Activated T-cell treated with anti-CD3 and anti-CD28 coated beads, Interleukin-2, amount 50 U/mL, for 1 hour (primary cell): Measurements from ENCODE around the gene ATM.

Source experiments
- DNase-seq: peaks from one replicate; pipeline ENCODE4 v3.0.0-alpha.2; 2020

The ATM gene

GRCh38 chr11:108222574-108223347 is at the start of gene ATM, which contains the start of gene NPAT:
TSS of gene ATM (plus strand) at chr11:108223067. CDS start at chr11:108227625, 4,558 bp downstream.
TSS of gene NPAT (minus strand) at chr11:108222638. CDS start at chr11:108222536, 102 bp downstream.
- DNase-seq = peak; percentile 98

- DNase-seq = no peak
Measured at GRCh38 chr11:108177570-108177969, 45.3 kb upstream of the ATM start.

GRCh38 chr11:108193725-108194124 is 29.1 kb upstream of the ATM start:
- no peak for DNase-seq

- no peak for DNase-seq
Measured at GRCh38 chr11:108196901-108197300, 26.0 kb upstream of the ATM start.

GRCh38 chr11:108197351-108197750 is 25.5 kb upstream of the ATM start:
- no peak for DNase-seq

GRCh38 chr11:108198833-108199232 is 24.0 kb upstream of the ATM start:
- DNase-seq = no peak

GRCh38 chr11:108199446-108200321 is 23.2 kb upstream of the ATM start:
- DNase-seq = no peak

GRCh38 chr11:108203075-108203474 is 19.8 kb upstream of the ATM start:
- no peak for DNase-seq

GRCh38 chr11:108204376-108204775 is 18.5 kb upstream of the ATM start:
- DNase-seq = no peak

GRCh38 chr11:108204929-108205499 is 17.9 kb upstream of the ATM start:
- DNase-seq = no peak

- no peak for DNase-seq
Measured at GRCh38 chr11:108206171-108206570, 16.7 kb upstream of the ATM start.

- no peak for DNase-seq
Measured at GRCh38 chr11:108206969-108207682, 15.7 kb upstream of the ATM start.

- no peak for DNase-seq
Measured at GRCh38 chr11:108207683-108208060, 15.2 kb upstream of the ATM start.

- DNase-seq = no peak
Measured at GRCh38 chr11:108210441-108210840, 12.4 kb upstream of the ATM start.

GRCh38 chr11:108213784-108214183 is 9.1 kb upstream of the ATM start:
- no peak for DNase-seq

GRCh38 chr11:108216988-108217387 is 5.9 kb upstream of the ATM start:
- DNase-seq = no peak

- no peak for DNase-seq
Measured at GRCh38 chr11:108218455-108218854, 4.4 kb upstream of the ATM start.

- no peak for DNase-seq
Measured at GRCh38 chr11:108218912-108219783, 3.7 kb upstream of the ATM start.

- no peak for DNase-seq
Measured at GRCh38 chr11:108220721-108221336, 2.0 kb upstream of the ATM start.

GRCh38 chr11:108221371-108221770 is 1.5 kb upstream of the ATM start:
- no peak for DNase-seq

GRCh38 chr11:108221911-108222573 is 825 bp upstream of the ATM start:
- DNase-seq = no peak
